Prostate gland (tissue), 2 donors: ENCODE data around the gene WDR45. TPM values are rescaled to one million over a fixed set of nuclear protein-coding genes. Genes with fewer than 3 reads are reported as not detected.

Experiments used
- DNase-seq: peaks from one replicate; pipeline ENCODE4 v3.0.0-alpha.2; 2019; ENCODE audit warnings: low spot score
- H3K27ac ChIP-seq, 2 donors: fragments of 200-600 bp; sonication (generic); 2 replicates each; pipeline ENCODE4 v1.5.1; 2017 to 2019
- H3K27me3 ChIP-seq: fragments of 200-600 bp; sonication (generic); replicated peaks from 2 replicates; pipeline ENCODE4 v1.5.1; 2019; ENCODE audit not compliant: insufficient read depth
- H3K36me3 ChIP-seq, 2 donors: fragments of 200-600 bp; sonication (generic); 1 replicate in 1 of 2; 2 replicates in 1 of 2; pipeline versions ENCODE4 v1.5.1 to v1.8.1; 2017 to 2019
- H3K4me1 ChIP-seq: fragments of 200-600 bp; sonication (generic); replicated peaks from 2 replicates; pipeline ENCODE4 v1.5.1; 2019
- H3K4me3 ChIP-seq, 2 donors: fragments of 200-600 bp; sonication (generic); 2 replicates each; pipeline ENCODE4 v1.5.1; 2017 to 2019
- H3K9me3 ChIP-seq: fragments of 200-600 bp; sonication (generic); 2 replicates; pipeline ENCODE4 v1.5.1; 2017
- CTCF ChIP-seq, 4 experiments: fragments of 200-600 bp in 2 of 4; fragments of 450-650 bp in 2 of 4; sonication (generic) in 2 of 4; IDR thresholded peaks; 1 replicate in 3 of 4; 2 replicates in 1 of 4; pipeline ENCODE4 v1.5.1; 2016 to 2019; ENCODE audit warnings: antibody characterized with exemption in 4 of 4, mild to moderate bottlenecking in 2 of 4, moderate library complexity in 2 of 4
- POLR2A ChIP-seq: fragments of 450-650 bp; IDR thresholded peaks from one replicate; pipeline ENCODE4 v1.6.1; 2016; ENCODE audit warnings: antibody characterized with exemption, mild to moderate bottlenecking
- POLR2AphosphoS5 ChIP-seq: sonication (generic); formaldehyde crosslinking; IDR thresholded peaks from one replicate; pipeline ENCODE4 v1.6.1; 2017; ENCODE audit warnings: antibody characterized with exemption
- WGBS: methylation state at CpG from one replicate; pipeline ENCODE4 v1.1.5; 2018; 5-methylcytosine and 5-hydroxymethylcytosine counted together
- intact Hi-C: fragments of 100-400 bp; cut with DNase I; formaldehyde crosslinking; loops from one replicate; pipeline ENCODE4 v1.14.2; 2022
- total RNA-seq, 2 donors: library from RNA; depleted of rRNA; stranded (reverse); fragments of >200 nt; gene quantifications; one replicate each; pipeline ENCODE4 v1.1.0, GENCODE V29; 2016

The WDR45 gene
- total RNA-seq, 2 donors from 2014 or later = 67.8 to 93.6 TPM

- H3K4me1 ChIP-seq = no peaks in the 10 kb centered on the region
- no peaks in the 10 kb centered on the region for H3K9me3 ChIP-seq
- no peak overlapping the region for H3K27ac ChIP-seq
- no peak overlapping the region for H3K4me3 ChIP-seq
- WGBS = 88% methylated on average over 6 of the region's 6 CpGs
- no peak for DNase-seq
- TF ChIP-seq POLR2AphosphoS5 (no peak), CTCF (IDR thresholded peaks at IDR 0.05) (no peak), POLR2A (no peak)
- H3K27me3 ChIP-seq = no peaks in the 10 kb centered on the region
- no peaks in the 10 kb centered on the region for H3K36me3 ChIP-seq
- intact Hi-C loops = no loop called here
Measured at GRCh38 chrX:49117581-49117980, 37.9 kb upstream of the WDR45 start.

- Histone ChIP-seq H3K4me3 (no peak overlapping the region), H3K9me3 (no peaks in the 10 kb centered on the region), H3K27me3 (no peaks in the 10 kb centered on the region), H3K27ac (no peak overlapping the region), H3K4me1 (no peaks in the 10 kb centered on the region), H3K36me3 (no peaks in the 10 kb centered on the region)
- 90% methylated on average over 5 of the region's 5 CpGs for WGBS
- no peak for DNase-seq
- TF ChIP-seq CTCF (IDR thresholded peaks at IDR 0.05) (no peak), POLR2AphosphoS5 (no peak), POLR2A (no peak)
- intact Hi-C loops = no loop called here
Measured at GRCh38 chrX:49116716-49117115, 37.0 kb upstream of the WDR45 start.

GRCh38 chrX:49116076-49116475 lies 36.4 kb upstream of the WDR45 start:
- Histone ChIP-seq H3K9me3 (no peaks in the 10 kb centered on the region), H3K36me3 (no peaks in the 10 kb centered on the region), H3K4me3 (no peak overlapping the region), H3K27ac (no peak overlapping the region), H3K4me1 (no peaks in the 10 kb centered on the region), H3K27me3 (no peaks in the 10 kb centered on the region)
- no peak for TF ChIP-seq POLR2A
- TF ChIP-seq POLR2AphosphoS5 = no peak
- no peak for TF ChIP-seq CTCF (IDR thresholded peaks at IDR 0.05)
- intact Hi-C loops = no loop called here
- 87% methylated on average over 8 of the region's 8 CpGs for WGBS
- no peak for DNase-seq

- H3K4me3 ChIP-seq = no peak overlapping the region
- 89% methylated on average over 3 of the region's 3 CpGs for WGBS
- H3K4me1 ChIP-seq = no peaks in the 10 kb centered on the region
- H3K36me3 ChIP-seq = no peaks in the 10 kb centered on the region
- H3K27ac ChIP-seq = no peak overlapping the region
- intact Hi-C loops = no loop called here
- no peaks in the 10 kb centered on the region for H3K9me3 ChIP-seq
- no peaks in the 10 kb centered on the region for H3K27me3 ChIP-seq
- DNase-seq = no peak
- TF ChIP-seq CTCF (IDR thresholded peaks at IDR 0.05) (no peak), POLR2AphosphoS5 (no peak), POLR2A (no peak)
Measured at GRCh38 chrX:49111791-49112190, 32.1 kb upstream of the WDR45 start.

- no peak for DNase-seq
- 94% methylated on average over 3 of the region's 3 CpGs for WGBS
- intact Hi-C loops = no loop called here
Measured at GRCh38 chrX:49110417-49110816, 30.7 kb upstream of the WDR45 start.

More at GRCh38 chrX:49110417-49110816, 30.7 kb upstream of the WDR45 start:
- Histone ChIP-seq H3K4me1 (no peaks in the 10 kb centered on the region), H3K4me3 (no peak overlapping the region), H3K27ac (no peak overlapping the region), H3K36me3 (no peaks in the 10 kb centered on the region), H3K27me3 (no peaks in the 10 kb centered on the region), H3K9me3 (no peaks in the 10 kb centered on the region)
- no peak for TF ChIP-seq POLR2A
- TF ChIP-seq POLR2AphosphoS5 = no peak
- no peak for TF ChIP-seq CTCF (IDR thresholded peaks at IDR 0.05)
